ENCODE data around the gene FRAT2.

- TF ChIP-seq CTCF (conservative IDR thresholded peaks at IDR 0.05; ENCODE audit: low read depth, low read length) (no peak), RCOR1 (IDR thresholded peaks at IDR 0.05; ENCODE audit: insufficient replicate concordance, low read length) (no peak), RAD21 (IDR thresholded peaks at IDR 0.05; ENCODE audit: low read length) (no peak), POLR2A (IDR thresholded peaks at IDR 0.05; ENCODE audit: low read depth, low read length) (no peak), BHLHE40 (IDR thresholded peaks at IDR 0.05; ENCODE audit: low read depth, low read length) (no peak), RFX5 (IDR thresholded peaks at IDR 0.05; ENCODE audit: low read depth, low read length) (no peak), SMC3 (IDR thresholded peaks at IDR 0.05; ENCODE audit: low read depth, low read length) (no peak), ELK1 (IDR thresholded peaks at IDR 0.05; ENCODE audit: borderline replicate concordance, low read depth, low read length) (no peak), USF2 (IDR thresholded peaks at IDR 0.05; ENCODE audit: low read depth, low read length) (no peak)
Observed at GRCh38 chr10:97349752-97350513, 15.4 kb upstream of the FRAT2 start.
